ENCODE measurements around the gene TTC27.

- TF ChIP-seq E2F1 (CRISPR knock-in tag; IDR thresholded peaks at IDR 0.05), result no peak
- no peak for TF ChIP-seq IRF1 (CRISPR knock-in tag; IDR thresholded peaks at IDR 0.05)
- TF ChIP-seq CTCF (IDR thresholded peaks at IDR 0.05), result no peak
- no peak for TF ChIP-seq ZNF396 (CRISPR knock-in tag; IDR thresholded peaks at IDR 0.05; ENCODE audit: borderline replicate concordance)
- TF ChIP-seq SP1 (CRISPR knock-in tag; conservative IDR thresholded peaks at IDR 0.05), result no peak
- no peak for TF ChIP-seq USF1 (CRISPR knock-in tag; IDR thresholded peaks at IDR 0.05)
Measured at GRCh38 chr2:32719430-32719829, 91.6 kb downstream of the TTC27 start.

All from WTC11 (cell line).